Measurements from ENCODE around the gene GP1BB. TPM values are rescaled to one million over a fixed set of nuclear protein-coding genes. Genes with fewer than 3 reads are reported as not detected.

GP1BB gene
- total RNA-seq, 4 donors from 2014 or later = 1.4 to 3.5 (median 2.3) TPM; not detected in 1

DNA sequence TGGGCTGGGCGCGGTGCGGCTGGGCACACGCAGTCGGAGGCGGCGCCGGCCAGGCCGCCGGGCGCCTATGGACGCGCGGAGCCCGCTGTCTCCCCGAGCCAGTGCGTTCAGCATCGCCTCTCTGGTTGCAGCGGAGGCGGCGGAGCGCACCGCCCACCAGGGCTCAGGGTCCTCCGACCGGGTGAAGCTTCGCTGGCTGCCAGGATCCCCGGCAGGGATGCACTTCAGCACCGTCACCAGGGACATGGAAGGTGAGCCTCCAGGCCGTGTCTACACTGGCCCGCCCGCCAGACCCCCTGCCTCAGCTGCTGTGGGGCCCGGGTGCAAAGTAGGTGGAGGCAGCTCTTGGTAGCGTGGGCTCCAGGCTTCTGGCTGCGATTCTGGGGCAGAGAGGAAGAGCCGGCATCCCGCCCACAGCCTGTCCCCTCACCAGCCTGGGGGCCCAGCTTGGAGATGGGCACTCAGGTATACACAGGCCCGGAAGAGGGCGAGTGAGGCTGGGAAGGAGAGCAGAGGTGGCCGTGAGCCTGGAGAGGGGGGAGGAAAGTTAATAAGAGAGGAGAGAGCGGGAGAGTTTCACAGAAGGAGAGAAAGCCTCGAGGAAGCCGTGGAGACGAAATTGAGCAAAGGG is 36.2 kb downstream of the GP1BB start:
- in situ Hi-C loops (cut with MboI; ENCODE audit: low sequenced_read_pairs in 4 of 4) = no loop called here
- Histone ChIP-seq H3K4me1 (peaks cover 4% of the 10 kb centered on the region in 2 donors), H3K27ac (no peak overlapping the region), H3K27me3 (peaks cover 28 to 49% (median 32%) of the 10 kb centered on the region in 3 donors), H3K4me3 (no peak overlapping the region), H3K9me3 (no peaks in the 10 kb centered on the region), H3K36me3 (no peaks in the 10 kb centered on the region)
- no peak for ATAC-seq
- TF ChIP-seq POLR2A (IDR thresholded peaks at IDR 0.05) = no peak
- TF ChIP-seq, protein P1, sequence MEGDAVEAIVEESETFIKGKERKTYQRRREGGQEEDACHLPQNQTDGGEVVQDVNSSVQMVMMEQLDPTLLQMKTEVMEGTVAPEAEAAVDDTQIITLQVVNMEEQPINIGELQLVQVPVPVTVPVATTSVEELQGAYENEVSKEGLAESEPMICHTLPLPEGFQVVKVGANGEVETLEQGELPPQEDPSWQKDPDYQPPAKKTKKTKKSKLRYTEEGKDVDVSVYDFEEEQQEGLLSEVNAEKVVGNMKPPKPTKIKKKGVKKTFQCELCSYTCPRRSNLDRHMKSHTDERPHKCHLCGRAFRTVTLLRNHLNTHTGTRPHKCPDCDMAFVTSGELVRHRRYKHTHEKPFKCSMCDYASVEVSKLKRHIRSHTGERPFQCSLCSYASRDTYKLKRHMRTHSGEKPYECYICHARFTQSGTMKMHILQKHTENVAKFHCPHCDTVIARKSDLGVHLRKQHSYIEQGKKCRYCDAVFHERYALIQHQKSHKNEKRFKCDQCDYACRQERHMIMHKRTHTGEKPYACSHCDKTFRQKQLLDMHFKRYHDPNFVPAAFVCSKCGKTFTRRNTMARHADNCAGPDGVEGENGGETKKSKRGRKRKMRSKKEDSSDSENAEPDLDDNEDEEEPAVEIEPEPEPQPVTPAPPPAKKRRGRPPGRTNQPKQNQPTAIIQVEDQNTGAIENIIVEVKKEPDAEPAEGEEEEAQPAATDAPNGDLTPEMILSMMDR (IDR thresholded peaks at IDR 0.05 in 4 of 5, conservative IDR thresholded peaks at IDR 0.05 in 1 of 5) = no peak
- no peak for DNase-seq
- intact Hi-C loops (cut with DNase I; ENCODE audit: low total_unique reads) = no loop called here

DNA sequence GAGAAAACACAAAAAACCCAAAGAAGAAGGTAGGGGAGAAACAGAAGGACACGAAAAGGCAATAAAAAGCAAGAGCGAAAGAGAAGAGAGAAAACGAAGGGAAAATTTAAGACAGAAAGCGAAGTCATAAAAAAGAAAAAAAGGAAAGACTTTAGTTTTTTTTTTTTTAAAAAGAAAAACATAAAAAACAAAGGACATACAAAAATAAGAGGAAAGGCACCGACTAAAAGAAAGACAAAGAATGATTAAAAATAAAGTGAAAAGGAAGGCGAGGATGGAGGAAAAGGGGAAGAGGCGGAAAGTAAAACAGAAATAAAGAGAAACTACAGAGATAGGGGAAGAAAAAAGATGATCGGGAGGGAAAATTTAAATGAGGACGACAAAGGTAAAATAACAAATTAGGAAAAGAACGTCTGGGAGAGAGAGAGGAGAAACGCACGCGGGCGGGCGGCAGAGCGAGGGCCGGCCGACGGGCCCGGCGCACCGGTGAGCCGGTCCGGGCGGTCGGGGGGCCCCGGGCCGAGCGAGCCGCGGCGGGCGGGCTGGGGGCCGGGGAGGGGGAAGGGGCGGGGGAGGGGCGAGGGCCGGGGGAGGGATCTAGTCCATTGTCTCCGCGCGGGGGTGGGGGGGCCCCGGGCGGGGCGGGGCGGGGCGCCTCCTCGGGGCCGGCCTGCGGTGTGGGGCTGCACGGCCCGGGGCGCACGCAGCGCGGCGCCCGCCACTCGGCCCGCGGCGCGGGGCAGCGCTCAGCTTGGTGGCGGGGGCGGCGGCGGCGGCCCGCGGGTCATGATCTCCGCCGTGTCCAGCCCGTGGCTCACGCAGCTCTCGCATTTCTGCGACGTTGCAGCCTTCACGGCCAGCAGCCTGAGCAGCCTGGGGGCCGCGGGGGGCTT is 37.0 kb downstream of the GP1BB start, which contains the start of gene TBX1:
Gene TBX1 (plus strand): TSS at position 721 of the 893 bp plus-strand sequence. CDS start 66 bp downstream, at position 787.
- Histone ChIP-seq H3K27me3 (peaks cover 23 to 44% (median 24%) of the 10 kb centered on the region in 3 donors), H3K4me1 (peaks cover 4% of the 10 kb centered on the region in 2 donors), H3K9me3 (no peaks in the 10 kb centered on the region), H3K36me3 (no peaks in the 10 kb centered on the region), H3K27ac (peak within 1 kb of the TSS; percentile 79 to 81 (median 80)), H3K4me3 (peak within 1 kb of the TSS; percentile 51 to 54 (median 53))
- TF ChIP-seq, protein P1 (IDR thresholded peaks at IDR 0.05 in 4 of 5, conservative IDR thresholded peaks at IDR 0.05 in 1 of 5) = no peak
- peak; percentile 72 to 78 for TF ChIP-seq POLR2A (IDR thresholded peaks at IDR 0.05)
- intact Hi-C loops (cut with DNase I; ENCODE audit: low total_unique reads) (no loop called here), in situ Hi-C loops (cut with MboI; ENCODE audit: low sequenced_read_pairs in 4 of 4) (no loop called here)
- no peak for DNase-seq
- ATAC-seq = peak; percentile 19 to 50

DNA sequence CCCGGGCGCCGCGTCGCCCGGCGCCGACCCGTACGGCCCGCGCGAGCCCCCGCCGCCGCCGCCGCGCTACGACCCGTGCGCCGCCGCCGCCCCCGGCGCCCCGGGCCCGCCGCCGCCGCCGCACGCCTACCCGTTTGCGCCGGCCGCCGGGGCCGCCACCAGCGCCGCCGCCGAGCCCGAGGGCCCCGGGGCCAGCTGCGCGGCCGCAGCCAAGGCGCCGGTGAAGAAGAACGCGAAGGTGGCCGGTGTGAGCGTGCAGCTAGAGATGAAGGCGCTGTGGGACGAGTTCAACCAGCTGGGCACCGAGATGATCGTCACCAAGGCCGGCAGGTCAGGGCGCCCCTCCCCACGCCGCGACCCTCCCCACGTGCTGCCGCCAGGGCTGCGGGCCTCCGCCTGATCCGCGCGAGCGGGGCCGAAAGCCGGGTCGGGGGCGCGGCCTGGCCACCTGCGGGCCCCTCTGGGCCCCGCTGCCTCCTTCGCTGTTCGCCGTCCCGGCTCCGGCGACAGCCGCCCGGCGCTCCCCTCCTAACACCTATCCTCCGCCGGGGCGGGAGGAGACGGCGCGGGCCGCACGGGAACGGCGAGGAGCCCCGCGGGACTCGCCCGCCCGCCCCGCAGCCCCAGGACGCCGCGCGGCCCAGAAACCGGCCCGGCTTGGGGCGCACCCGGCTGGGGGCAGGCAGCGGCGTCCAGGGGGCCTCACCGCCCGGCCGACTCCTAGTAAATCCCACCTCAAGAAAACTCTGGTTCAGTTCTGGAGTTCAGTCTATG is 37.8 kb downstream of the GP1BB start:
- intact Hi-C loops (cut with DNase I; ENCODE audit: low total_unique reads) = no loop called here
- in situ Hi-C loops (cut with MboI; ENCODE audit: low sequenced_read_pairs in 4 of 4) = no loop called here
- Histone ChIP-seq H3K27me3 (peaks cover 15 to 41% (median 16%) of the 10 kb centered on the region in 3 donors), H3K9me3 (no peaks in the 10 kb centered on the region), H3K36me3 (no peaks in the 10 kb centered on the region), H3K4me3 (peak overlapping the region; percentile 51 to 54 (median 53)), H3K27ac (peak overlapping the region; percentile 79 to 81 (median 80)), H3K4me1 (peaks cover 0 to 4% of the 10 kb centered on the region in 2 donors)
- DNase-seq = no peak
- TF ChIP-seq, protein P1 (IDR thresholded peaks at IDR 0.05 in 4 of 5, conservative IDR thresholded peaks at IDR 0.05 in 1 of 5) = no peak
- no peak for TF ChIP-seq POLR2A (IDR thresholded peaks at IDR 0.05)
- ATAC-seq = peak; percentile 25 to 35

DNA sequence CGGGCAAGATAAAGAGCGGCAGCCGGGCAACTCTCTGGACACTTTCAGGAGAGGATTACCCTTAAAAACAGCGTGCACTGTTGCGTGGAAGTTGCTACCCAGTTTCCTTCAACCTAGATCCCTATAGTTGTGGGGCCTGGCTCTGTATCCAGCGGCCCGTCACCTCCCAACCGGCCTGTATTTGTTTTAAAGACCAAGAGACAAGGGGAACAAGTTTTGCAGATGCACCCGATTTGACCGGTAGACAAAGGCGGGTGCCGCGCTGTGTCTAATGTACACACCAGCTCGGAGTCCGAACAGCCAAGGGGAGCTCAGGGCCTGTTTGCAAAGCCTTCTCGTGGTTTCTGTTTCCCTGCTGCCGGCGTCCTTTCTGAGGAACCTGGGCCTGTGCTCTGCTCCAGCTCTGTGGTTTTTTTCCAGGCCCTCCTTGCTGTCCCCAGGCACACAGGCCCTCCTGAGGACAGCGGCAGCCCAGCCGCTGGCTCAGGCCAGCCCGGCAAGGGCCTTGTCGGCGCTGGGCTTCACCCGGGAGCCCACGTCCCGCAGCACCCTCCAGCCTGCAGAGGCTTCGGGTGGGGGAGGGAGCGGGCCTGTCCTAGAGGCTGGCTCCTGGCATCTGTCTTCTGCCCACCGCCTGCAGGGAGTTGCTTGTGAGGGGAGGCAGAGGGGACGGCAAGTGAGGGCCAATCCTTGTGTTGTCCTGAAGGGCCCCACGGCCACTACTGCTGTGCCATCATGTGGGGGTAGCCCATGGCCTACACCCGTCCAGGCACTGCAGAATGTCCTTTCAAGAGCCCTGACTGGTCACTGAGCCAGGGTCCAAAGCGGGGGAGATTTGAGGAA is 38.6 kb downstream of the GP1BB start:
- H3K9me3 ChIP-seq = no peaks in the 10 kb centered on the region
- ATAC-seq (peak; percentile 17 to 29), DNase-seq (no peak)
- TF ChIP-seq POLR2A (IDR thresholded peaks at IDR 0.05) = peak in 1 of 2 donors; percentile 16
- TF ChIP-seq, protein P1 (IDR thresholded peaks at IDR 0.05 in 4 of 5, conservative IDR thresholded peaks at IDR 0.05 in 1 of 5) = no peak
- H3K27me3 ChIP-seq = peaks cover 8 to 37% (median 12%) of the 10 kb centered on the region in 3 donors
- H3K4me3 ChIP-seq = peak overlapping the region; percentile 51 to 54 (median 53)
- intact Hi-C loops (cut with DNase I; ENCODE audit: low total_unique reads) = loop anchor here (1.0 kb wide), 1 partner anchor 92 kb away; the partner anchor contains the start of genes GNB1L and RTL10
- peaks cover 0 to 4% of the 10 kb centered on the region in 2 donors for H3K4me1 ChIP-seq
- no peaks in the 10 kb centered on the region for H3K36me3 ChIP-seq
- in situ Hi-C loops (cut with MboI; ENCODE audit: low sequenced_read_pairs in 4 of 4) = no loop called here
- H3K27ac ChIP-seq = peak overlapping the region; percentile 79 to 81 (median 80)
